Measurements from ENCODE around the gene NPY4R. TPM values are rescaled to one million over a fixed set of nuclear protein-coding genes. Genes with fewer than 3 reads are reported as not detected.
"Not testable (repeated sequence)": the region's sequence is repeated elsewhere in the genome, so short reads cannot be mapped to it uniquely, and the experiment has no call there.

The NPY4R gene
- total RNA-seq, 2 donors from 2014 or later: not detected

DNA sequence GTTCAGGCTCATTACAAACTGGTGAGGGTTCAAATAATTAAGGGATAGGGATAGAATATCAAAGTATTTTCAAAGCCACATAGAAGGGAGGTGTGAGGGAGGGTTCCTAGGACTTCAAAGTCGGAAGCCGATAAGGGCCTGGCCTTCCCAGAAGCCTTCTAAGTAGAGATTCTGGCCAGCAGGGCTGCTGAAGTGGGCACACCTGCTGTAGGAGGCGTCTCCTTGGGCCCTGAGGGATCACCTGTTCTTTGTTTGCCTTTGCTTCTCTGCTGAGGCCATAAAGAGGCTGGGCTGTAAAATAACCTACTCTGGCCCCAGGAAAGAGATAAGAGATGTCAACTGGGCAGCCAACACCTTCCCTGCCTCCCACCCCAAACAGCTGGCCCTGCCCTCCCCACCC is 8.0 kb upstream of the NPY4R start:
- not testable (repeated sequence) for H3K27ac Mint-ChIP-seq; H3K36me3 Mint-ChIP-seq (ENCODE audit: low read depth); H3K9me3 Mint-ChIP-seq; H3K4me1 Mint-ChIP-seq; H3K27me3 Mint-ChIP-seq; H3K4me3 Mint-ChIP-seq; ATAC-seq (replicated peaks)

DNA sequence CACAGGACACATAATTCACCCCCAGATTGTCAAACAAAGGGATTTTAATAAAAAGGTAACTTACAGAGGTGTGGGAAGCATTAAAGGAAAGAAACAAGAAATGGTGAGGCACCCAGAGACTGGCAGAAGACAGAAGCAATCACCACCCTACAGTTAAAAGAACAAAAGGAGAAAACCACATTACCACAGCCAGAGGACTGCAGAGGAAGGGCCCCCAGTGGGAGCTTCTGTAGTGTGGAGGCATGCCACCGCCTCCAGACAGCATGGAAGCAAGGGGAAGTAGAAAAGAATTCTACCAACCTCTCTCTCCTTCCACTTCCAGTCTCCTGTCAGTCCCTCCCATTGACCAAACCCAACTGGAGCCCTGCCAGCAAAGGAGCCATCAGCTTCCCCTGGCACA is 4.4 kb upstream of the NPY4R start:
- not testable (repeated sequence) for H3K27ac Mint-ChIP-seq; H3K4me3 Mint-ChIP-seq; H3K27me3 Mint-ChIP-seq; H3K9me3 Mint-ChIP-seq; ATAC-seq (replicated peaks); H3K4me1 Mint-ChIP-seq; H3K36me3 Mint-ChIP-seq (ENCODE audit: low read depth)

DNA sequence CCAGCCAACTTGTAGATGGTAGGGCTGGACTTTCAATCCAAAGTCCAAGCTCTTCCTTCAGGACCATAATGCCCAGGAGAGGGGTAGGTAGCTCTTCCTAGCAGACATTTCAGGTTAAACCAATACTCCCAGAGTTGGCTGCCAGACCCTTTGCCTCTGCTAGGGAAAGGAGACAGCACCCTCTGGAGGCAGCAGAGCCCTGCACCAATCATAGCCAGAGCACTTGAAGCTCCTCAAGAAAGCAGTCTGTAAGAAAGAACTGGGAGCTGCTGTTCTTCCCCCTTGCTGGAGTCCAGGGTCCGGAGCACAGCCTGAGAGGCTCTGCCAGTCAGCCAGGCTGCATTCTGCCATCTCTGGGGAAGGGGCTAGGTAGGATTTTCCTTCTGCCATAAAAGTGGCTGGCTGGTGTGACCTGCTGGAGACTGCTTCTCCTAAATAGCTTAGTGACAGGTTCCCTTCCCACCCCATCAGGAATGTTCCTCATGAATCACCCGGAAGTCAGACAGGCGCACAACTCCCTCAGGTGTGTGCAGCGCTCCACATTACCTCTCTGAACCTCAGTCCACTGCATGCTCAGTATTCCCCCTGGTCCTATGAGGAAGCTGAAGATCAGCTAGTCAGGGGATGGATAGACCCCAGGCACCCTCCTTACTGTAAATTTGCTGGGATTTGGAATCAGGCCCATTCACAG is 2.5 kb upstream of the NPY4R start:
- not testable (repeated sequence) for H3K27me3 Mint-ChIP-seq; H3K4me1 Mint-ChIP-seq; H3K27ac Mint-ChIP-seq; H3K9me3 Mint-ChIP-seq; ATAC-seq (replicated peaks); H3K36me3 Mint-ChIP-seq (ENCODE audit: low read depth); H3K4me3 Mint-ChIP-seq

DNA sequence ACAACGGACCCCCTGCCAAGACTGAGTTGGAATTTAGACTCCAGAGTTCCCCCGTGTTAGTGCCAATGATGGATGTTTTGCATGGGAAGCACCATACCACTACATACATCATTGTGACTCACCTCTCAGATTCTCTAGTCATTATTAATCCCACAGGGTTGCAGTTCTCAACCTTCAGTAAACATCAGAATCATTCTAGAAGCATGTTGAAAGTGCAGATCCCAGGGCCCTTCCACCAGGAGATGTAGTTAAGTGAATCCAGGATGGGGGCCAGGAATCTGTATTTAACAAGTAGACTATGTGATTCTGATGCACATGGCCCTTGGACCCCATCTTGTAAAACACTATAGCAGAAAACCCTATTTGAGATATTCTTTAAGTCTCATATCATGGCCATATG is 2.1 kb downstream of the NPY4R start:
- not testable (repeated sequence) for H3K4me3 Mint-ChIP-seq; H3K27me3 Mint-ChIP-seq; H3K4me1 Mint-ChIP-seq; H3K9me3 Mint-ChIP-seq; H3K36me3 Mint-ChIP-seq (ENCODE audit: low read depth); ATAC-seq (replicated peaks); H3K27ac Mint-ChIP-seq

DNA sequence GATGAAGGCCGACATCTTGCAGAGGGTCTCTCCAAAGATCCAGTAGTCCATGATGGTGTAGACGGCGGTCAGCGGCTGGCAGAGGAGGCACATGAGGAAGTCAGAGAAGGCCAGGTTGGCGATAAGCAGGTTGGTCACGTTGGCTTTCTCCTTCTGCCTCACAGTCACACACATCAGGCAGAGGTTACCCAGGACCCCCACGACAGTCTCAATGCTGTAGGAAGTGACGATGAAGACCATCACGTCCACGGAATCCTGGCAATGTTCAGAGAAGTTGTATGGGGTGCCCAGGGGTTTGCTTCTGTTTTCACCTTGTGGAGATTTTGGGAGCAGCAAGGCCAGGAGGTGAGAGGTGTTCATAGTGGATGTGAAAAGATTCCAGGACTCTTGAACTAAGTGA is 3.5 kb downstream of the NPY4R start:
- ATAC-seq (replicated peaks); H3K4me1 Mint-ChIP-seq; H3K27me3 Mint-ChIP-seq; H3K4me3 Mint-ChIP-seq; H3K9me3 Mint-ChIP-seq; H3K27ac Mint-ChIP-seq; H3K36me3 Mint-ChIP-seq (ENCODE audit: low read depth): not testable (repeated sequence)

DNA sequence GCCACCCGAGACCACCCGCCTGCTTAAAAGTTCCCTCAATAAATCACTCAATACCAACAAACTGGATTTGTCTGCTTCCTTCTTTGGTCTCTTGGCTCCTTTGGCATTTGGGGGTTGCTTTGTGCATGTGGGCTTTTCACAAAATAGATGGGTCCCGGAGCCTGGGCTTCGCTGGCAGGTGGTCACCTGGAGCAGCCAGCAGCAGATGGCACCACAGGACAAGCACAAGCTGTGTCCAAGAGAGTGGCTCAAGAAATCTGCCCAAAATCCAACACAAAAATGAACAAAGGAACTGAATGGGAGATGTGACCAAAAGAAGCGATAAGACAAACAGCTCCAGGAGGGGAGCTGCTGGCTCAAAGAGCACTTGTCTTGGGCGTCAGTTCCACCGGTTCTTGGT is 6.2 kb downstream of the NPY4R start:
- not testable (repeated sequence) for ATAC-seq (replicated peaks); H3K27me3 Mint-ChIP-seq; H3K4me1 Mint-ChIP-seq; H3K9me3 Mint-ChIP-seq; H3K4me3 Mint-ChIP-seq; H3K36me3 Mint-ChIP-seq (ENCODE audit: low read depth); H3K27ac Mint-ChIP-seq

DNA sequence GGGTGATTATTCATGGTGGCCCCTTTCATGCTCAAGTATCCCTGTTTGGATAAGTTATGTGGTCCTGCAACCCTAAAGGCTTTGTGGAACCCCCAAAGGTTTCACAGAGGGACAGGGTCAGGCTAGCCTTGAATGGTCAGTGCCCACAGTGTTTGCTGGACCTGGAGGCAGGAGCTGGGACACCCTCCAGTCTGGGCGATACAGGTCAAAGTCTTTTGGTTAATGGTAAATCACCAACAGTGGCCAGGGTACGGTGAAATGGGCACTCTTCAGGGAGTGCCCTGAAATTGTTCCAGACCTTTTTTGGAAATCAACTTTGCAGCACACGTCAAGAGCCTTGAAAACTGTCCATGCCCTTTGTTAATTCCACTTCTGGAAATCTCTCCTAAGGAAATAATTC is 8.7 kb downstream of the NPY4R start:
- not testable (repeated sequence) for H3K27ac Mint-ChIP-seq; H3K27me3 Mint-ChIP-seq; ATAC-seq (replicated peaks); H3K36me3 Mint-ChIP-seq (ENCODE audit: low read depth); H3K4me3 Mint-ChIP-seq; H3K4me1 Mint-ChIP-seq; H3K9me3 Mint-ChIP-seq

DNA sequence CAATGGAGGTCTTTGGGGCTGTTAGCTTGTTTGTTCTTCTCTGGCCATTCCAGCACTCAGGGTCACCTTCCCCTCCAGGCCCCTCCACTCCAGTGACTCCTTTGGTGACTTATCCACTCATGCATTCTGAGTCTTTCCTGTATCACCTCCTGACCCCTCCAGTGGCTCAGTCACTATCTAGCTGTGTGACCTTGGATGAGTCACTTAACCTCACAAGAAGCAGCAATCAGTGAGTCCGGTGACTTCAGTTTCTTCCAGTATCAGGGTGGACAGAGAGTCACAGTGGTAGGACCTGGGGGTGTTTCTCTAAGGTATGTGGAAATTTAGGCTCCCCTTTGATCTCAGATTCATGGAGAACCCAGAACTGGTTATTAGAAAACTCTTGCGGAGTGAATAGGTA is 9.8 kb downstream of the NPY4R start:
- not testable (repeated sequence) for H3K4me3 Mint-ChIP-seq; H3K9me3 Mint-ChIP-seq; H3K27me3 Mint-ChIP-seq; H3K4me1 Mint-ChIP-seq; H3K36me3 Mint-ChIP-seq (ENCODE audit: low read depth); H3K27ac Mint-ChIP-seq
- peak; percentile 21 for ATAC-seq (replicated peaks)

DNA sequence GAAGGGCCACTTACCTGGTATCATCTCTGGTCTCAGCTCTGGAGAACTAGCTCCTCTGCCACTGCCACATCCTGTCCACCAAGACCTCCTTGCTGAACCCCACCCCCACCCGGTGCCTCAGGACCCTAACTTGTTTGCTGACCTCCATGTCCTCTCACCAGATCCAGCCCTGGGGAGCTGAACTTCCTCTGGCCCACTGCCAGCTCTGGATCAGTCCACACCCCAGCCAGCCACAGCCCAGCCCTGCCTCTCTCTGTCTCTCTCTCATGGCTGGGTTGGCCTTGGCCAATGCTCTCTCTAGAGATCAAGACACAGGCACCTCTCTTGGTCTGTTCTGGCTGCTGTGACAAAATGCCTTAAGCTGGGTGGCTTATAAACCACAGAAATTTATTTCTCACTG is 14.4 kb downstream of the NPY4R start:
- not testable (repeated sequence) for H3K4me3 Mint-ChIP-seq; H3K27me3 Mint-ChIP-seq; H3K4me1 Mint-ChIP-seq; H3K9me3 Mint-ChIP-seq; H3K36me3 Mint-ChIP-seq (ENCODE audit: low read depth); H3K27ac Mint-ChIP-seq
- peak; percentile 7 for ATAC-seq (replicated peaks)

DNA sequence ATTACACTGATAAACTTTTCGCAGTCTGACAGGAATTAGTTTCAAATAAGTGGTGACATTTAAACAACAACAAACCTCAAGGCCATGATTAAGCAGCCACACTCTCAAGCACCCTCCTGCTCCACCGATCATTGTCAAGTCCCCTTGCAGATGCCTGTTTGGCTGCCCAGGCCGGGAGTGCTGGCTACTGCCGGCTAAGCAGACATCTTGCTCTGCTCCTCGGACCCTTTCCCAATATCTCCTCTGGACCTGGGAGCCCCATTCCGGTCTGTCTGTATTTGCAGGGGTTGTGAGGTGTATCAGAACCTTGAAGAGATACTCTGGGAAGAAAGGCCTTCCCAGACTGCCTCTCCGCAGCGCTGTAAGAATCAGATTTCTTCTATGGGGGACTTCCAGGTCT is 14.9 kb downstream of the NPY4R start:
- H3K4me3 Mint-ChIP-seq, H3K27ac Mint-ChIP-seq: not testable (repeated sequence)

DNA sequence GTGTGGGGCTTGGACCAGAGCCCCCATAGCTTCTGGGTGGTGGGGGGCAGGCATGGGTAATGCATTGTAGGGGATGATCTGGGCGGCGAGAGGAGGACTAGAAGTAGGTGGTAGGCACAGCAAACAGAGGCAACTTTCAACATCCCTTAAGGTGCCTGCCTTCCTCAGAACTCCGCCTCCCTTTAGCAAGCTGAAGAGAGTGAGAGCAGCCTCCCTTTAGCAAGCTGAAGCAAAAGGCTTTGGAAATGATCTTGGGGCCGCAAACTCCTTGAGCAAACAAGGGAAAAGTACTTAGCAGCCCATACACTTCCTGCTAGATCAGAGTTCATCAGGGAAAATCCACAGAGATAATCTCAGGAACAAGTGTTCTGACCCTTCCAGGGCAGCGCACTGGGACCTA is 18.3 kb downstream of the NPY4R start:
- H3K4me3 Mint-ChIP-seq; H3K27ac Mint-ChIP-seq; H3K36me3 Mint-ChIP-seq (ENCODE audit: low read depth); ATAC-seq (replicated peaks); H3K9me3 Mint-ChIP-seq; H3K4me1 Mint-ChIP-seq; H3K27me3 Mint-ChIP-seq: not testable (repeated sequence)

More for the DNA sequence above, 14.9 kb downstream of the NPY4R start:
- H3K4me1 Mint-ChIP-seq; H3K9me3 Mint-ChIP-seq; ATAC-seq (replicated peaks); H3K36me3 Mint-ChIP-seq (ENCODE audit: low read depth); H3K27me3 Mint-ChIP-seq: not testable (repeated sequence)

DNA sequence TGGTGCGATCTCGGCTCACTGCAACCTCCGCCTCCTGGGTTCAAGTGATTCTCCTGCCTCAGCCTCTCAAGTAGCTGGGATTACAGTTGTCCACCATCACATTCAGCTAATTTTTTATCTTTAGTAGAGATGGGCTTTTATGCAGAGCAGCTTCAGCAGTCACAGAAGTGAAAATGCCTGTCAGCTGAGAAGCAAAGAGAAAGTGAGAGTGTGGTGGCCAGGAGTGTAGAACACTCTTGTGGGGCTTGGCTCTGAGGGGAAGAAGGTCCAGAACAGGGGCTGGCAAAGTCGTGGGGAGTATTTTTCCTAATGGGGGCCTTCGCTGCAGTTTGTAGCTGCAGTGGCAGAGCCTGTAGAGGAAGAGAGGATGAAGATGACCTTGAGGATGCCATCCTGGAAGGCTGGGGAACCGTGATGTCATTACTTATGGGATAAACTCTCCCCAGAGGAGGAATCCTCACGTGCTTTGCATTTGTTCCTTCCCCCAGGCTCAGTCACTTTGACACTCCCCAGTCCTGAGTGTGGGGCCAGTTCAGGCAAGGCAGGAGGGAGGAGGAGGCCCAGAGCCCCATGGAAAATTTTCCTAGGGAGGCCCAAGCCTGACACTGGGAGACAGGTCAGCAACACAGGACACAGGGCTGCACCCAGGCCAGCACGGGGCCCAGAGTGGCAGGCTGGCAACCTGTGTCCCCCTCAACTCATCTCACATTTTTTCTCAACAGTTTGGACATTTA is 20.2 kb downstream of the NPY4R start:
- H3K36me3 Mint-ChIP-seq (ENCODE audit: low read depth); ATAC-seq (replicated peaks); H3K27me3 Mint-ChIP-seq; H3K27ac Mint-ChIP-seq; H3K9me3 Mint-ChIP-seq; H3K4me1 Mint-ChIP-seq; H3K4me3 Mint-ChIP-seq: not testable (repeated sequence)

DNA sequence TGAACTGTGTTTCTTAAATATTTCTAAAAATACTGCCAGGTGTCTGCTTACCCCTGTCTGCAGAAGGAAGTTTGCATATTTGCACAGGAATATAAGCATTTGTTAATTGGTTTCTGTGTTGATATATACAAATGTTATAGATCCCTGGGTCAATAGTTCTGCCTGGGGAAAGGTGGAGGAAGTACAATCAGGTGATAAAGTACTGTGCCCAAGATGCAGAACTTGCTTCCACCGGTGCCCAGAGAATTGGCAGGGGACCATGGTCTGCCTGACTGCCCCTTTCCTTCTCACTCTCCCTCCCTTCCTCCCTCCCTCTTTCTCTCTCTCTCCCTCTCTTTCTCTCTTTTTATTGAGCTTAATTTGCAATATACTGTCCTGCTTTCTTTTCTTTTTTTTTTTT is 22.3 kb downstream of the NPY4R start:
- H3K9me3 Mint-ChIP-seq; H3K4me1 Mint-ChIP-seq; H3K4me3 Mint-ChIP-seq; H3K36me3 Mint-ChIP-seq (ENCODE audit: low read depth); H3K27me3 Mint-ChIP-seq; H3K27ac Mint-ChIP-seq; ATAC-seq (replicated peaks): not testable (repeated sequence)

DNA sequence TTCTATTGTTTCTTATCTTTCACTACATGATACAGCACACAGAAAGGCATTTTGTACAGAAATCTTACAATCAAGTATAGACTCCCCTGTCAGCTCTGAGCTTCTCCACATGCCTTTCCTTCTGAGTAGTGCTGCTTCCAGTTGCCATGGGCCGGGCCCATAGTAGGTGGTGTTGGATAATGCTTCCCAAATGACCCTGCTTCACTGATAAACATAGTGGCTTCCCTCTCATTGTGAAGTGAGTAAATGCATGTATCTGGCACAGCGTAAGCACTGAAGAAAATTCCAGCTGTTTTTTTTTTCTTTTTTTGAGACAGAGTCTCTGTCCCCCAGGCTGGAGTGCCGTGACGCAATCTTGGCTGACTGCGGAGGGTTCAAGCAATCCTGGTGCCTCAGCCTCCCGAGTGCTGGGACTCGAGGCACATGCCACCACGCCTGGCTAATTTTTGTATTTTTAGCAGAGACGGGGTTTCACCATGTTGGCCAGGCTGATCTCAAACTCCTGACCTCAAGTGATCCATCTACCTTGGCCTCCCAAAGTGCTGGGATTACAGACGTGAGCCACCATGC is 23.0 kb downstream of the NPY4R start:
- not testable (repeated sequence) for H3K36me3 Mint-ChIP-seq (ENCODE audit: low read depth); H3K4me1 Mint-ChIP-seq; H3K9me3 Mint-ChIP-seq; H3K4me3 Mint-ChIP-seq; ATAC-seq (replicated peaks); H3K27me3 Mint-ChIP-seq; H3K27ac Mint-ChIP-seq

DNA sequence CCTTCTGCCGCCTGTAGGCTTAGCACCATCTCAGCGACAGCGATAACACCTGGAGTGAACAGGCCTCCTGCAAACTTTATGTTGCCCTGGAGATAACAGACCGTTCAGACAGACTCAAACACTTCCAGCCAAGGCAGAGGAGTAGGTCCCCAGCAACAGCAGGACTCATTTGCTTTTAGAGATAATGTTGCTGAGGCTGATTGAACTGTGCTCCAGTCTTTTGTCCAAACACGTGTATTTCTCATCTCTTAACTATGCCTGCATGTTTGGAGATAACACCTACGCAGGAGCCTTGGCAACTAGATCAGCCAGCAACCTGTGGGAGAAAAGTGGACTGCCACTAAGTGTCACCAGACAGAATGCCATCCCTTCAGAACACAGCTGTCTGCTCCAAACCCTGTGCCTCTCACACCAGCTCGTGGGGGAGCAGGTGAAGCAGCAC is 23.9 kb downstream of the NPY4R start:
- not testable (repeated sequence) for ATAC-seq (replicated peaks); H3K4me3 Mint-ChIP-seq; H3K36me3 Mint-ChIP-seq (ENCODE audit: low read depth); H3K9me3 Mint-ChIP-seq; H3K4me1 Mint-ChIP-seq; H3K27me3 Mint-ChIP-seq; H3K27ac Mint-ChIP-seq
